BE2C (cell line): ENCODE measurements around the gene ARHGAP31.
"Not testable (repeated sequence)": the region's sequence is repeated elsewhere in the genome, so short reads cannot be mapped to it uniquely, and the experiment has no call there.

Source experiments
- DNase-seq: peaks from one replicate; pipeline ENCODE4 v3.0.0-alpha.2; 2020
- H3K27me3 ChIP-seq: fragments of 250-450 bp; sonication (Bioruptor Pico); 2 replicates; pipeline ENCODE4 v1.5.1; 2020; ENCODE audit warnings: mild to moderate bottlenecking
- H3K36me3 ChIP-seq: fragments of 250-450 bp; sonication (Bioruptor Pico); 2 replicates; pipeline ENCODE4 v1.5.1; 2020; ENCODE audit warnings: mild to moderate bottlenecking
- H3K4me1 ChIP-seq: fragments of 250-450 bp; sonication (Bioruptor Pico); 2 replicates; pipeline ENCODE4 v1.5.1; 2020
- H3K4me3 ChIP-seq: 2 replicates; pipeline ENCODE4 v1.5.1; 2011; ENCODE audit warnings: low read depth, low read length
- H3K9me3 ChIP-seq: fragments of 250-450 bp; sonication (Bioruptor Pico); 2 replicates; pipeline ENCODE4 v1.5.1; 2020
- TF ChIP-seq, protein P1 (sequence below): IDR thresholded peaks from 2 replicates; pipeline ENCODE4 v1.5.1; 2012; ENCODE audit warnings: mild to moderate bottlenecking, low read depth, low read length

The ARHGAP31 gene

DNA sequence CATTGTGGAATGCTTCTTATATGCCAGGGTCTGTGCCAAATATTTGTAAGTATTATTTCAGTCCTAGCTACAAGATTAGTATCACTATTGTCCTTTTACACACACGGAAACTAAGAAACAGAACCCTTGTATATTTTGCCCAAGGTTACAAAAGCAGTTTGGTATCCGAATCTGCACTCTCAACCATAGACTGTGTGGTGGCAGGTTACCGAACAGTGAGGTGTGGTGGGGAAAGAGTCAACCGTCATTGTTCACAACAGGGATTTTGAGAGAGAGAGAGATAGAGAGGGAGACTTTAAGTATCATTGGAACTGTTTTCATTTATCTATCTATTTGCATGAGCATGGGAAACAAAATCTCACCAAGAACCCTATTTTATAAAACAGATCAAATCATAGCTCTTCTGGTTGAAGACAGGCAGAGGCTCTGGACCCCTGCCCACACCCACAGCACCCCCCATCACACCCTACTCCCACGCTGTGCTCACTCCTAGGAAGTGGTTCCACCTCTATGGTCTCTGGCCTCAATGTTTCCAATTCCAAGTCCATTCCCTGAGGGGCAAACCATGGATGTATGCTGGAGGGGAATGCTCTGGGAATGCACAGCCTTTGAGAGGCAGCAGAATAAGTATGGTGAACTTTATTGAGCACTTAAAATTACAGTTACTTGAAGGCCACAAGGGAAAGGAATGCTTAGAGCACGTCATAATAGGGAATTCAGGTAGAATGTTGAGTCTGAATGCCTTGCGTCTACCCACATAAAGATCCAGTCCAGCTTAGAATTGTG is 69.0 kb downstream of the ARHGAP31 start:
- H3K27me3 ChIP-seq, result no peaks in the 10 kb centered on the region
- DNase-seq, result no peak
- no peaks in the 10 kb centered on the region for H3K9me3 ChIP-seq

DNA sequence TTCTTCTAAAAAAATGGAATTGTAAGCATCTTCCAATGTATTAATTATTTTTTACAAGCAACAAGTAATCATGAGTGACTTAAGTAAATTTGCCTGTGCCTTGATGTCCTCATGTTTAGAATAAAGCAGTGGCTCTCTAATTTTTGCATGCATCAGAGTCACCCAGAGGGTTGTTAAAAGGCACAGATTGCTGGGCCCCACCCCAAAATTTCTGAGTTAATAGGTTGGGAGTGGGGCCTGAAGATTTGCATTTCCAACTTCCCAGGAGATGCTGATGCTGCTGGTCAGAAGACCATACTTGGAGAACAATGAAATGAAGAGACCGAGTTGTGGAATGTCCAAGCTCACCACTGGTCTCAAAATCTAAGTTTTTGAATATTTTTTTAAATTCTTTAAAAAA is 70.2 kb downstream of the ARHGAP31 start:
- H3K9me3 ChIP-seq, result no peaks in the 10 kb centered on the region
- H3K27me3 ChIP-seq, result no peaks in the 10 kb centered on the region
- H3K36me3 ChIP-seq, result no peaks in the 10 kb centered on the region
- no peak overlapping the region for H3K4me3 ChIP-seq
- H3K4me1 ChIP-seq, result peaks cover 11% of the 10 kb centered on the region
- DNase-seq, result no peak
- TF ChIP-seq, protein P1, sequence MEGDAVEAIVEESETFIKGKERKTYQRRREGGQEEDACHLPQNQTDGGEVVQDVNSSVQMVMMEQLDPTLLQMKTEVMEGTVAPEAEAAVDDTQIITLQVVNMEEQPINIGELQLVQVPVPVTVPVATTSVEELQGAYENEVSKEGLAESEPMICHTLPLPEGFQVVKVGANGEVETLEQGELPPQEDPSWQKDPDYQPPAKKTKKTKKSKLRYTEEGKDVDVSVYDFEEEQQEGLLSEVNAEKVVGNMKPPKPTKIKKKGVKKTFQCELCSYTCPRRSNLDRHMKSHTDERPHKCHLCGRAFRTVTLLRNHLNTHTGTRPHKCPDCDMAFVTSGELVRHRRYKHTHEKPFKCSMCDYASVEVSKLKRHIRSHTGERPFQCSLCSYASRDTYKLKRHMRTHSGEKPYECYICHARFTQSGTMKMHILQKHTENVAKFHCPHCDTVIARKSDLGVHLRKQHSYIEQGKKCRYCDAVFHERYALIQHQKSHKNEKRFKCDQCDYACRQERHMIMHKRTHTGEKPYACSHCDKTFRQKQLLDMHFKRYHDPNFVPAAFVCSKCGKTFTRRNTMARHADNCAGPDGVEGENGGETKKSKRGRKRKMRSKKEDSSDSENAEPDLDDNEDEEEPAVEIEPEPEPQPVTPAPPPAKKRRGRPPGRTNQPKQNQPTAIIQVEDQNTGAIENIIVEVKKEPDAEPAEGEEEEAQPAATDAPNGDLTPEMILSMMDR, result no peak

More for the DNA sequence above, 69.0 kb downstream of the ARHGAP31 start:
- Histone ChIP-seq H3K36me3 (no peaks in the 10 kb centered on the region), H3K4me3 (no peak overlapping the region), H3K4me1 (peaks cover 8% of the 10 kb centered on the region)
- TF ChIP-seq, protein P1, result no peak

- DNase-seq, result no peak
- H3K4me1 ChIP-seq, result peaks cover 11% of the 10 kb centered on the region
- H3K36me3 ChIP-seq, result no peaks in the 10 kb centered on the region
- TF ChIP-seq, protein P1, result no peak
- H3K27me3 ChIP-seq, result no peaks in the 10 kb centered on the region
- no peaks in the 10 kb centered on the region for H3K9me3 ChIP-seq
- no peak overlapping the region for H3K4me3 ChIP-seq
Observed at GRCh38 chr3:119365418-119365817, 71.2 kb downstream of the ARHGAP31 start.

DNA sequence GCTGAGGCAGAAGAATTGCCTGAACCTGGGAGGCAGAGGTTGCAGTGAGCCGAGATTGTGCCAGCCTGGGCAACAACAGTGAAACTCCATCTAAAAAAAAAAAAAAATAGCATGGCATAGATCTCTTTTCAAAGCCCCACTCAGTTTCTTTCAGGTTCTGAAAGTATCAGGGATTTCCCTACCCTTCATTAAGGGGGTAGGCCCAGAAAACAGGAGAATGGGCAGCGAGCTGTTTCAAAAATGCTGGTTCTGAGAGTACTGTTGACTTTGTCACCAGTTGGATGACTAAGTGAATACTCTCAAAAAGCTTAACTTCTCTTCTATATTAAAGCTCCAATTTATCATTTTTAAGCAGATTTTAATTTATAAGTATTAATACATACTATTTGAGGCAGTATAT is 72.8 kb downstream of the ARHGAP31 start:
- Histone ChIP-seq H3K27me3 (no peaks in the 10 kb centered on the region), H3K4me3 (no peak overlapping the region), H3K36me3 (no peaks in the 10 kb centered on the region), H3K4me1 (peaks cover 11% of the 10 kb centered on the region), H3K9me3 (no peaks in the 10 kb centered on the region)
- no peak for DNase-seq
- TF ChIP-seq, protein P1, result no peak

DNA sequence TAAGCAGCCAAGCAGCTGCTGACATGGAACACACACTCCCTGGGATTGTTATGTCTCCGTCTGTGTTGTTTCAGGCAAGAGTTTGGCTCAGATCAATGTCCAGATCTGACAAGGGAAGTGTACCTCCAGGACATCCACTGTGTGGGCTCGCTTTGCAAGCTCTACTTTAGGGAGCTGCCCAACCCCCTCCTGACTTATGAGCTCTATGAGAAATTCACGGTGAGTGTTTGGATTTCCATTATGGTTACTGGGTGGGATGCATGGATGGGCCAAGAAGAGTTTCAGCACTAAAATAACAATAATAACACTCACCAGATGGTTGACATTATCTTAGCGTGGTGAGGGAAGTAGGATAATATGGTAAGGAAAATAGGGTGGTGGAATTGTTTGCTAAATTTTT is 74.1 kb downstream of the ARHGAP31 start:
- Histone ChIP-seq H3K9me3 (no peaks in the 10 kb centered on the region), H3K27me3 (no peaks in the 10 kb centered on the region), H3K4me3 (no peak overlapping the region), H3K4me1 (peaks cover 11% of the 10 kb centered on the region), H3K36me3 (no peaks in the 10 kb centered on the region)
- no peak for DNase-seq
- TF ChIP-seq, protein P1, result no peak

DNA sequence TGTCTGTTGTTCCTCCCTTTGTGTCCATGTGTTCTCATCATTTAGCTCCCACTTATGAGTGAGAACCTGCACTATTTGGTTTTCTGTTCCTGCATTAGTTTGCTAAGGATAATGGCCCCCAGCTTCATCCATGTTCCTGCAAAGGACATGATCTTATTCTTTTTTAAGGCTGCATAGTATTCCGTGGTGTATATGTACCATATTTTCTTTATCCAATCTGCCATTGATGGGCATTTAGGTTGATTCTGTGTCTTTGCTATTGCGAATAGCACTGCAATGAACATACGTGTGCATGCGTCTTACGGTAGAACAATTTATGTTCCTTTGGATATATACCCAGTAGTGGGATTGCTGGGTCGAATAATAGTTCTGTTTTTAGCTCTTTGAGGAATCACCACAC is 77.6 kb downstream of the ARHGAP31 start:
- H3K27me3 ChIP-seq, DNase-seq, H3K9me3 ChIP-seq, H3K4me3 ChIP-seq, H3K4me1 ChIP-seq, H3K36me3 ChIP-seq: not testable (repeated sequence)
